Neural cell (in vitro differentiated cells): Measurements from ENCODE around the gene PRR12.

Source experiments
- EP300 ChIP-seq: fragments of 450-650 bp; conservative IDR thresholded peaks from 2 replicates; pipeline ENCODE4 v1.6.1; 2014; ENCODE audit warnings: antibody characterized with exemption, mild to moderate bottlenecking, moderate library complexity; ENCODE audit not compliant: poor library complexity, severe bottlenecking
- EZH2 ChIP-seq: fragments of 200-600, 300-800 bp; shearing (Covaris generic), sonication (generic); IDR thresholded peaks from 2 replicates; pipeline ENCODE4 v1.6.1; 2014; ENCODE audit warnings: antibody characterized with exemption, low read length, borderline replicate concordance, mild to moderate bottlenecking; ENCODE audit not compliant: insufficient read depth, poor library complexity, severe bottlenecking
- POLR2AphosphoS5 ChIP-seq: IDR thresholded peaks from 2 replicates; pipeline ENCODE4 v1.6.1; 2012
- RAD21 ChIP-seq: fragments of 450-650 bp; conservative IDR thresholded peaks from 2 replicates; pipeline ENCODE4 v1.6.1; 2014; ENCODE audit warnings: antibody characterized with exemption, mild to moderate bottlenecking, moderate library complexity
- SMC3 ChIP-seq: fragments of 450-650 bp; conservative IDR thresholded peaks from 2 replicates; pipeline ENCODE4 v1.6.1; 2014; ENCODE audit warnings: antibody characterized with exemption, mild to moderate bottlenecking, moderate library complexity; ENCODE audit not compliant: poor library complexity
- TF ChIP-seq, protein P1 (sequence below): fragments of 450-650 bp; IDR thresholded peaks from 2 replicates; pipeline ENCODE4 v1.5.1; 2014; ENCODE audit warnings: antibody characterized with exemption, mild to moderate bottlenecking, moderate library complexity; ENCODE audit not compliant: poor library complexity, severe bottlenecking
- TF ChIP-seq, protein P2 (sequence below): IDR thresholded peaks from 2 replicates; pipeline ENCODE4 v1.6.1; 2012; ENCODE audit warnings: borderline replicate concordance

DNA sequence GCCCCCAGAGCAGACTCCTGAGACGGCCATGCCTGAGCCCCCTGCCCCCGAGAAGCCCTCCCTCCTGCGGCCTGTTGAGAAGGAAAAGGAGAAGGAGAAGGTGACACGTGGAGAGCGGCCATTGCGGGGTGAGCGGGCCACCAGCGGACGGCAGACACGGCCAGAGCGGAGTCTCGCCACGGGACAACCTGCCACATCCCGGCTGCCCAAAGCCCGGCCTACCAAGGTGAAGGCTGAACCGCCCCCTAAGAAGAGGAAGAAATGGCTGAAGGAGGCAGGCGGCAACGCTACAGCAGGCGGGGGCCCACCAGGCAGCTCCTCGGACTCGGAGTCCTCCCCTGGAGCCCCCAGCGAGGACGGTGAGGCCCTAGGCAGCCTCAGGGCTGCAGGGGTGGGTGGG lies 24.9 kb downstream of the PRR12 start:
- TF ChIP-seq, protein P1, sequence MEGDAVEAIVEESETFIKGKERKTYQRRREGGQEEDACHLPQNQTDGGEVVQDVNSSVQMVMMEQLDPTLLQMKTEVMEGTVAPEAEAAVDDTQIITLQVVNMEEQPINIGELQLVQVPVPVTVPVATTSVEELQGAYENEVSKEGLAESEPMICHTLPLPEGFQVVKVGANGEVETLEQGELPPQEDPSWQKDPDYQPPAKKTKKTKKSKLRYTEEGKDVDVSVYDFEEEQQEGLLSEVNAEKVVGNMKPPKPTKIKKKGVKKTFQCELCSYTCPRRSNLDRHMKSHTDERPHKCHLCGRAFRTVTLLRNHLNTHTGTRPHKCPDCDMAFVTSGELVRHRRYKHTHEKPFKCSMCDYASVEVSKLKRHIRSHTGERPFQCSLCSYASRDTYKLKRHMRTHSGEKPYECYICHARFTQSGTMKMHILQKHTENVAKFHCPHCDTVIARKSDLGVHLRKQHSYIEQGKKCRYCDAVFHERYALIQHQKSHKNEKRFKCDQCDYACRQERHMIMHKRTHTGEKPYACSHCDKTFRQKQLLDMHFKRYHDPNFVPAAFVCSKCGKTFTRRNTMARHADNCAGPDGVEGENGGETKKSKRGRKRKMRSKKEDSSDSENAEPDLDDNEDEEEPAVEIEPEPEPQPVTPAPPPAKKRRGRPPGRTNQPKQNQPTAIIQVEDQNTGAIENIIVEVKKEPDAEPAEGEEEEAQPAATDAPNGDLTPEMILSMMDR, result no peak
- no peak for TF ChIP-seq POLR2AphosphoS5
- TF ChIP-seq RAD21, result no peak
- no peak for TF ChIP-seq EZH2
- TF ChIP-seq, protein P2, sequence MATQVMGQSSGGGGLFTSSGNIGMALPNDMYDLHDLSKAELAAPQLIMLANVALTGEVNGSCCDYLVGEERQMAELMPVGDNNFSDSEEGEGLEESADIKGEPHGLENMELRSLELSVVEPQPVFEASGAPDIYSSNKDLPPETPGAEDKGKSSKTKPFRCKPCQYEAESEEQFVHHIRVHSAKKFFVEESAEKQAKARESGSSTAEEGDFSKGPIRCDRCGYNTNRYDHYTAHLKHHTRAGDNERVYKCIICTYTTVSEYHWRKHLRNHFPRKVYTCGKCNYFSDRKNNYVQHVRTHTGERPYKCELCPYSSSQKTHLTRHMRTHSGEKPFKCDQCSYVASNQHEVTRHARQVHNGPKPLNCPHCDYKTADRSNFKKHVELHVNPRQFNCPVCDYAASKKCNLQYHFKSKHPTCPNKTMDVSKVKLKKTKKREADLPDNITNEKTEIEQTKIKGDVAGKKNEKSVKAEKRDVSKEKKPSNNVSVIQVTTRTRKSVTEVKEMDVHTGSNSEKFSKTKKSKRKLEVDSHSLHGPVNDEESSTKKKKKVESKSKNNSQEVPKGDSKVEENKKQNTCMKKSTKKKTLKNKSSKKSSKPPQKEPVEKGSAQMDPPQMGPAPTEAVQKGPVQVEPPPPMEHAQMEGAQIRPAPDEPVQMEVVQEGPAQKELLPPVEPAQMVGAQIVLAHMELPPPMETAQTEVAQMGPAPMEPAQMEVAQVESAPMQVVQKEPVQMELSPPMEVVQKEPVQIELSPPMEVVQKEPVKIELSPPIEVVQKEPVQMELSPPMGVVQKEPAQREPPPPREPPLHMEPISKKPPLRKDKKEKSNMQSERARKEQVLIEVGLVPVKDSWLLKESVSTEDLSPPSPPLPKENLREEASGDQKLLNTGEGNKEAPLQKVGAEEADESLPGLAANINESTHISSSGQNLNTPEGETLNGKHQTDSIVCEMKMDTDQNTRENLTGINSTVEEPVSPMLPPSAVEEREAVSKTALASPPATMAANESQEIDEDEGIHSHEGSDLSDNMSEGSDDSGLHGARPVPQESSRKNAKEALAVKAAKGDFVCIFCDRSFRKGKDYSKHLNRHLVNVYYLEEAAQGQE, result no peak
- no peak for TF ChIP-seq SMC3
- TF ChIP-seq EP300, result no peak
